ENCODE results near the gene IL10RB.

The IL10RB gene

GRCh38 chr21:33339135-33339534 is 73.0 kb downstream of the IL10RB start:
- DNase-seq, result no peak

DNA sequence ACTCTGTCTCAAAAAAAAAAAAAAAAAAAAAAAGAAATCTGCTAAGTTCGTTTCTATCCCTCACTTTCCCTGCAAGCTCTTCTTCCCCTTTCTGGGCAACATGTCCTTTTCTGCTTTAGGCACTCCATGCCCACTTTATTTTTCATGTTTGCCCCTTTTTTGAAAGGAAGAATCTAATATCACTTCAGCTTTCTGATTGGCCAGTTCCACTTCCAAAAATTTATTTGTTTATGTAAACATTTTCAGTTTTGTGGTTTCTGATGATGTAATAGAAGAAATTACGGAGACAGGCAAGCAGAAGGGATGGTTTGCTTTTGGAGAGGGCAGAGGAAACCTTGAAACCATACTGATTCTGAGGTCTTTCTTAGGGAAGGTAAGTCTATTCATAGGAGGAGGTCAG is 73.8 kb downstream of the IL10RB start:
- no peak for DNase-seq

- DNase-seq, result no peak
Observed at GRCh38 chr21:33345751-33346238, 79.6 kb downstream of the IL10RB start.

All from SIG-M5 (cell line).